ENCODE measurements around the gene EPHA6.

Gene EPHA6

GRCh38 chr3:96813820-96814650, at the start of gene EPHA6:
EPHA6 (plus strand) TSS chr3:96814594.
- DNase-seq: peak; percentile 17 to 50 (median 29)

GRCh38 chr3:96776818-96777217, 37.6 kb upstream of the EPHA6 start:
- DNase-seq: no peak

- no peak for DNase-seq
Observed at GRCh38 chr3:96779810-96780209, 34.6 kb upstream of the EPHA6 start.

- DNase-seq: no peak
Observed at GRCh38 chr3:96796101-96796500, 18.3 kb upstream of the EPHA6 start.

GRCh38 chr3:96803870-96804269, 10.5 kb upstream of the EPHA6 start:
- no peak for DNase-seq

- no peak for DNase-seq
Observed at GRCh38 chr3:96806341-96806740, 8.1 kb upstream of the EPHA6 start.

- DNase-seq: peak; percentile 26 to 60 (median 27)
Observed at GRCh38 chr3:96813134-96813819, 1.1 kb upstream of the EPHA6 start.

- no peak for DNase-seq
Observed at GRCh38 chr3:96814651-96815567, 515 bp downstream of the EPHA6 start.

GRCh38 chr3:96831175-96831574, 16.8 kb downstream of the EPHA6 start:
- no peak for DNase-seq

GRCh38 chr3:96833301-96833700, 18.9 kb downstream of the EPHA6 start:
- no peak for DNase-seq

- no peak for DNase-seq
Observed at GRCh38 chr3:96836153-96836915, 21.9 kb downstream of the EPHA6 start.

- DNase-seq: no peak
Observed at GRCh38 chr3:96843505-96844203, 29.3 kb downstream of the EPHA6 start.

GRCh38 chr3:96844204-96844514, 29.8 kb downstream of the EPHA6 start:
- no peak for DNase-seq

- no peak for DNase-seq
Observed at GRCh38 chr3:96852849-96853248, 38.5 kb downstream of the EPHA6 start.

GRCh38 chr3:96860882-96861281, 46.5 kb downstream of the EPHA6 start:
- DNase-seq: no peak

GRCh38 chr3:96863129-96863740, 48.8 kb downstream of the EPHA6 start:
- DNase-seq: peak in 2 of 3 donors; percentile 3 to 18

- no peak for DNase-seq
Observed at GRCh38 chr3:96865605-96866004, 51.2 kb downstream of the EPHA6 start.

GRCh38 chr3:96869316-96869715, 54.9 kb downstream of the EPHA6 start:
- DNase-seq: no peak

GRCh38 chr3:96877510-96877909, 63.1 kb downstream of the EPHA6 start:
- DNase-seq: no peak

- no peak for DNase-seq
Observed at GRCh38 chr3:96900031-96900430, 85.6 kb downstream of the EPHA6 start.

GRCh38 chr3:96900566-96900965, 86.2 kb downstream of the EPHA6 start:
- DNase-seq: no peak

Data from suppressor macrophage treated with lipopolysaccharide for 1 hour (primary cell).